SH-SY5Y (cell line): ENCODE data around the gene AHNAK.

ENCODE experiments used
- GATA2 ChIP-seq: IDR thresholded peaks from 2 replicates; pipeline ENCODE4 v1.6.1; 2011; ENCODE audit warnings: mild to moderate bottlenecking, low read depth, low read length
- GATA3 ChIP-seq: IDR thresholded peaks from 2 replicates; pipeline ENCODE4 v1.6.1; 2011; ENCODE audit warnings: low read depth, mild to moderate bottlenecking, low read length, moderate library complexity

- no peak for TF ChIP-seq GATA2
- TF ChIP-seq GATA3, result no peak
Observed at GRCh38 chr11:62418733-62419132, 127.9 kb downstream of the AHNAK start, which contains the start of gene SCGB1A1.
